Stimulated activated CD4-positive, alpha-beta T cell treated with anti-CD3 and anti-CD28 coated beads, Interleukin-2, amount 100 ng/mL, for 24 hours (primary cell): ENCODE results near the gene ST3GAL5.
A peak's percentile ranks its signal among the peaks of the same experiment; 100 is the strongest.

Experiments
- DNase-seq, 2 donors: peaks; one replicate each; pipeline ENCODE4 v3.0.0-alpha.2; 2020

ST3GAL5 gene

DNA sequence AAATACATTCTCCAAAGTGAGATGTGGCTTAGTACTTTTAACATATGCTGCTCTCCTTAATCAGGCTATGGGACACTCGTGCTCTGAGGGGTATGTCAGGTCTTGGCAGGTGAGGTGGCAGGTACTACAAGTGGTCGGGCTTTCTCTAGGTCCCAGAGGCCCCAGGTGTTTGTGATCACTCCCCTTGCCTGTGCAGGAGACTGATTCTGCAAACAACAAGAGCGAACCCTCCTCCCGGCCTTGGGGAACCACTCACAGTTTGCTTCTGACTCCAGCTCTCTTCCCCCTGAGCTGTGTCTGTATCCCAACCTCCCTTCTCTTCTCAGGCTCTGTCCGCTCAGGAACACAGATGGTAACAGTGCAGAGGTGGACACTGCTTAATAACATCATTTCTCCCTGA is 86.9 kb downstream of the ST3GAL5 start:
- DNase-seq = no peak

DNA sequence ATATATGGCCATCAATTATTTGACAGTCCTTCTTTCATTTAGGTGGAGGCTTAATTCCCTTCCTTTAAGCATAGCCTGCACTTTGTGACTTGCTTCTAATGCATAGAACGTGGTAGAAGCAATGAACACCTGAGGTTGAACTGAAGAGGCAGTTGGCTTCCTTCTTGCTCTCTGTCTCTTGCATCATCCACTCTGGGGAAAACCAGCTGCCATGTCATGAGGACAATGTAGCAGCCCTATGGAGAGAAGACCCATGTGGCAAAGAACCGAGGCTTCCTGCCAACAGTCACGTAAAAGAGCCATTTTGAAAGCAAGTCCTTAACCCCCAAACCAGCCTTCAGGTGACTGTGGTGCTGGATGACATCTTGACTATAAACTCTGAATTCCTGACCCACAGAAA is 88.2 kb downstream of the ST3GAL5 start:
- no peak for DNase-seq

DNA sequence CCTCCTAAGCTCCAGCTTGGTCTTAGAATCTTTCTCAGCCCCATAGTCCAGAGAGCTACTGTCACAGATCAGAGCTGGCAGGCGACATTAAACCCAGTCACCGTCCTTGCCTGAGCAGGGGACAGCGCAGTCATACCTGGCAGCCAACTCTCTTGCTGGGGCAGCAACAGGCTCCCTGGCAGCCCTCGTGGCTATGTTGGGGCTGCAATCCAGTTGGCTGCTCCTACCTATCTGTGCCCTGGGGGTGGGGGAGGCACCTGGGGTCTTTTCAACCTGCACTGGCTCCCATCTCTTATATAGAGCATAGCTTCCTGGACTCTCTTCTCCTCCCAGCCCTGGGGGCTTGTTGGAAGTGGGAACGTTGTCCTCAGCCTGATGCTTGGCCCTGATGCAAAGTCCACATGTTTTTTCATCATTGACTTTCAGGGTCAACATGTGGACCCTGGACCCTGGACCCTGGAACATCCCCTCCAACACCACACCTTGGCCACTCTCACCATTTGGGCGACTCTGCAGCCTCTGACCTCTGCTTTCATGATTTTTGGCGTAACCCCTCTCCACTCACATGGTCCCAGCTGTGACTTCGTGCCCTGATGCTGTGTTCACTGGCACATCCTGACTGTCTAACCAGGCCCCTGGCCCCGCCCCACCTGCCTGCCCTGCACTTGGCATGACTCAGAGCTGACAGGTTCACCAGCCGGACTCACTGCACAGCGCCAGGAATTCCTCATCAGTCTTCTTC is 89.4 kb downstream of the ST3GAL5 start:
- DNase-seq = peak in 1 of 2 donors; percentile 13

DNA sequence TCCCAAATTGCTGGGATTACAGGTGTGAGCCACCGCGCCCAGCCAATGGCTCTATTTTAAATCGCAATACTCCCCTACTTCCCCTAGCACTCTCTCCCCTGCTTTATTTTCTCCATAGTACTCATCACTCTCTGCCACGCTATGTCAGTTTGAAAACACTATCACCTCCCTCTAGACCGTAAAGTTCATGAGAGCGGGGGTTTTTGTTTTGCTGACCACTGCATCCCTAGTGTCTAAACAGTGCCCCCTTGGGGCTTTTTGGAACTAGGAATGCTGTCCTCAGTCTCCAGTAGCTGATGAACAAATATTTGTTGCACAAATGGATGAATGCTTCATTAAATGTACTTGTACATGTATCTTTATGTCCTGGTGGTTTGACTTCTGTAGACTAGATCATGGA is 90.9 kb downstream of the ST3GAL5 start:
- no peak for DNase-seq

- DNase-seq = no peak
Measured at GRCh38 chr2:85797263-85797660, 91.5 kb downstream of the ST3GAL5 start.

DNA sequence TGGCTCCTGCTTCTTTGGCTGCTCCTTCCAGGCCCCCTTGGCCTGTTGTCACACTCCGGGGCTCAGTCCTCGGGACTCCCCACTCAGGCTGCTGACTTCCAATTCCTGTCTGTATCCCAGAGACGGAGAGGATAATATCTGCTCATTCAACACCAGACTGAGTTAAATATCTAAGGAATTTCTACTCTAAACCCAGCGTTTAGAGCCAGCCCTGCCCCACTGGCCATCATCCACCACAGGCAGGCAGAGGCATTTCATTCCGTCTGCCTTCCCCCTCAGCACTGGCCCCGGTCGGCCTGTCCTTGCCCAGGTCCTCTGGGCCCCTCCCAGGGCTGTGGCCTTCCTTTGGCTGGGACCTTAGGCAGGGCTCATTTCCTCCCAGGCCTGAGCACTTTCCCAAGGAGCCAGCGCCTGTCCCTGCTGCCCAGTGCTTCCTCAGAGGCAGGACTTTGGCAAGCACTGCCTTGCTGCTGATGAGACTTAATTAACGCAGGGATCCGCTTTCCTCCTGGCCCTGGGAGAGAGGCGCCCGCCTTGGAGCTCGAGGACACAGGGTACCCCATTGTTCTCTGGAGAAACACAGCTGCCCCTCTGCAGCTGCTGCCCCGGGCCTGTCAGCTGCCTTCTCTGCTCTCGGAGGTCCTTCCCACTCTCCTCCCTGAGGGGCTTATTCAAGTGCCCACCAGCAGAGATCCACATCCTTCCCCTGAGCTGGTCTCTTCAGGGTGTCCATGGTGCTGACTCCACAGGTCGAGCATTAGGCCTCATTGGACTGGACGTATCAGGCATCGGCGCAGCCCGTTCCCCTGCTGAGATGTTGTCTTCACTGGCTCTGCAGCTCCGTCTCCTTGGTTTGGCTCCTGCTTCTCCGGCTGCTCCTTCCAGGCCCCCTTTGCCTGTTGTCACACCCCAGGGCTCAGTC is 92.2 kb downstream of the ST3GAL5 start:
- no peak for DNase-seq

DNA sequence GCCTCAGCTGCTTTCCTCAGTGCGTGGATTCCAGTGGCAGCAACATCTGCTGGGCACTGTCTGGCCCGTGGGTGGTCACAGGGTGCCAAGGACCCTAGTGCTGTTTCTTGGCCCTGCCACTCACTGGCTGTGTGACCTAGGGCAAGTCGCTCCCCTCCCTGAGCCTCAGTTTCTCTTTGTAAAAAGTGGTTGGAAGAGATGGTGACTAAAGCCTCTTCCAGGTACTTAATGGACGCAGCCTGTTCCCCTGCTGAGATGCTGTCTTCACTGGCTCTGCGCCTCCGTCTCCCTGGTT is 92.8 kb downstream of the ST3GAL5 start:
- no peak for DNase-seq

- DNase-seq = no peak
Measured at GRCh38 chr2:85795331-85796045, 93.3 kb downstream of the ST3GAL5 start.

GRCh38 chr2:85794491-85795121 is 94.2 kb downstream of the ST3GAL5 start:
- no peak for DNase-seq

GRCh38 chr2:85794038-85794441 is 94.8 kb downstream of the ST3GAL5 start:
- DNase-seq = no peak

DNA sequence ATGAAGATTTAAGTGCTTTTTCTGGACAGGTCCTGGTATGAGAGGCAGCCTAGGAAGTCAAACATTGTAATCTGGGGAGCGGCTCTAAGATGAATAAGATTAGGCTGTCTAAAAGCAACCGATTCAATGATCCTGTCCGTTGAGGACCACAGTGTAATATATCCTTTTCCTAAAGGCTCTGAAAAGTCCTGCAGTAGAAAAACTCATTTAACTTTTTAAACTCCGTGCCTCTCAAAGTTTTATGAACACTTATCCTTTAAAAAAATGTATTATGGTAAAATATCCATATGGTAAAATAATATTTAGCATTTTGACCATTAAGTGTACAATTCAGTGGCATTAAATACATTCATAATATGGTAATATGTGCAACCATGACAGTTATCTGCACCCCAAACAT is 95.2 kb downstream of the ST3GAL5 start:
- no peak for DNase-seq

GRCh38 chr2:85792783-85793441 is 95.9 kb downstream of the ST3GAL5 start:
- DNase-seq = no peak

GRCh38 chr2:85791704-85792565 is 96.9 kb downstream of the ST3GAL5 start:
- DNase-seq = no peak

GRCh38 chr2:85790499-85791188 is 98.1 kb downstream of the ST3GAL5 start:
- DNase-seq = no peak

DNA sequence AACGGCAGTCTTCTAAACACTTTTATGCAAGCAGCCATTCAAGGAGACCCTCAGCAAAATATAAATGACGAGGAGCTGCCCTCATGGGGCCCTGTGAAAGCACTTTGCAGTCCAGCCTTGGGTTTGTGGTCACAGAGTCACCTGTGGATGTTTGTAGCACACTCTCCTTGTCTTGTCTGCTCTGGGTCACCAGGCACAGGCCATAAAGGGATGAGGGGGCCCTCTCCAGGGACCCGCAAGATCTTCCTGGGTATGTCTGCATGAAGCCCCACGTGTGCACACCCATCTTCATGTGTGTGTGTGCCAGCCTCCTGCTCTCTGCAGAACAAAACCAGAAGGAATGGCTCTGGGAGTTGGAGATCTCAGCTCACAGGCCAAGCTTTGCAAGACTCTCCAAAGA is 98.8 kb downstream of the ST3GAL5 start:
- DNase-seq = no peak

DNA sequence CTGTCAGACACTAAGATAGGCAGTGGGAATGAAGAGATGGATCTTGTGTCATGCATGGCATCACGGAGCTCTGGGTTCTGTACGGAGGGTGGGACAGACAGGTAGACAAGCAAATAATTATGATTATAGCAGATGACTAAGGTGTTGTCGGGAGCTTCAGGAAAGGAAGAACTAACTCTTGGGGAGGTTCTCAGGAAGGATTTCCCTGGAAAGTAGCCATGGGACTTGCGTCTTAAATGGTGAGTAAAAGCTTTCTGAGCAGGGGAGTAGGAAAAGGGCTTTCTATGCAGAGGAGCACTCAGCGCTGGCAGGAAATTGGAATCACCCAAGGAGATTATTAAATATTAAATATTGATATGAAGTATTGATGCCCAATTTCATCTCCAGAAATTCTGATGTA is 99.5 kb downstream of the ST3GAL5 start:
- no peak for DNase-seq

GRCh38 chr2:85788603-85789002 is 100.2 kb downstream of the ST3GAL5 start:
- DNase-seq = no peak

GRCh38 chr2:85787981-85788340 is 100.8 kb downstream of the ST3GAL5 start:
- DNase-seq = no peak

GRCh38 chr2:85787282-85787980 is 101.4 kb downstream of the ST3GAL5 start:
- no peak for DNase-seq
